HepG2 (cell line): ENCODE measurements around the gene WNT5B. TPM values are rescaled to one million over a fixed set of nuclear protein-coding genes. Genes with fewer than 3 reads are reported as not detected.

Source experiments
- ATF7-NPFF ChIP-seq: sonication (generic); formaldehyde crosslinking; IDR thresholded peaks from 2 replicates; pipeline ENCODE4 v1.8.1; 2023; ENCODE audit warnings: mild to moderate bottlenecking, low read depth, missing genetic modification reagents, moderate library complexity
- BORCS8-MEF2B ChIP-seq: sonication (generic); formaldehyde crosslinking; IDR thresholded peaks from 2 replicates; pipeline ENCODE4 v1.8.0; 2022; ENCODE audit warnings: mild to moderate bottlenecking, missing genetic modification reagents
- HINFP ChIP-seq: sonication (generic); formaldehyde crosslinking; IDR thresholded peaks from 2 replicates; pipeline ENCODE4 v1.4.0; 2020; ENCODE audit warnings: low read depth, mild to moderate bottlenecking, missing genetic modification reagents
- MED13 ChIP-seq: sonication (generic); formaldehyde crosslinking; IDR thresholded peaks from 2 replicates; pipeline ENCODE4 v1.5.0; 2020; ENCODE audit warnings: missing genetic modification reagents
- MED8 ChIP-seq: sonication (generic); formaldehyde crosslinking; IDR thresholded peaks from 2 replicates; pipeline ENCODE4 v1.8.1; 2023; ENCODE audit warnings: mild to moderate bottlenecking, missing genetic modification reagents; ENCODE audit not compliant: insufficient replicate concordance
- NFE2 ChIP-seq: sonication (generic); formaldehyde crosslinking; IDR thresholded peaks from 2 replicates; pipeline ENCODE4 v1.4.0; 2020; ENCODE audit warnings: missing genetic modification reagents
- PITX1 ChIP-seq: sonication (generic); formaldehyde crosslinking; IDR thresholded peaks from 2 replicates; pipeline ENCODE4 v1.5.1; 2020; ENCODE audit warnings: mild to moderate bottlenecking, missing genetic modification reagents
- POLR2G ChIP-seq: fragments of 200-400 bp; formaldehyde crosslinking; IDR thresholded peaks from 2 replicates; pipeline ENCODE4 v1.6.1; 2018; ENCODE audit warnings: mild to moderate bottlenecking, low read depth, low read length, moderate library complexity
- TCF7L2 ChIP-seq: IDR thresholded peaks from 2 replicates; pipeline ENCODE4 v1.6.1; 2011; ENCODE audit warnings: mild to moderate bottlenecking, low read depth, low read length, moderate library complexity
- ZNF10 ChIP-seq: sonication (generic); formaldehyde crosslinking; IDR thresholded peaks from 2 replicates; pipeline ENCODE4 v1.4.0; 2020; ENCODE audit warnings: mild to moderate bottlenecking, low read depth, missing genetic modification reagents, borderline replicate concordance
- ZNF18 ChIP-seq: sonication (generic); formaldehyde crosslinking; IDR thresholded peaks from 2 replicates; pipeline ENCODE4 v1.8.0; 2022; ENCODE audit warnings: mild to moderate bottlenecking, missing genetic modification reagents; ENCODE audit not compliant: insufficient replicate concordance
- ZNF446 ChIP-seq: sonication (generic); formaldehyde crosslinking; IDR thresholded peaks from 2 replicates; pipeline ENCODE4 v1.5.0; 2020; ENCODE audit warnings: mild to moderate bottlenecking, missing genetic modification reagents
- ZNF451 ChIP-seq: sonication (generic); formaldehyde crosslinking; IDR thresholded peaks from 2 replicates; pipeline ENCODE4 v1.5.0; 2020; ENCODE audit warnings: mild to moderate bottlenecking, missing genetic modification reagents
- ZNF530 ChIP-seq: sonication (generic); formaldehyde crosslinking; IDR thresholded peaks from 2 replicates; pipeline ENCODE4 v1.5.0; 2020; ENCODE audit warnings: low read depth, mild to moderate bottlenecking, missing genetic modification reagents
- ZNF569 ChIP-seq: sonication (generic); formaldehyde crosslinking; IDR thresholded peaks from 2 replicates; pipeline ENCODE4 v1.5.0; 2020; ENCODE audit warnings: mild to moderate bottlenecking, missing genetic modification reagents, moderate library complexity, borderline replicate concordance
- ZNF672 ChIP-seq: sonication (generic); formaldehyde crosslinking; IDR thresholded peaks from 2 replicates; pipeline ENCODE4 v1.8.1; 2022; ENCODE audit warnings: missing genetic modification reagents
- ZNF768 ChIP-seq: sonication (generic); formaldehyde crosslinking; IDR thresholded peaks from 2 replicates; pipeline ENCODE4 v1.4.0; 2020; ENCODE audit warnings: missing genetic modification reagents
- ZNF788 ChIP-seq: sonication (generic); formaldehyde crosslinking; IDR thresholded peaks from 2 replicates; pipeline ENCODE4 v1.5.0; 2020; ENCODE audit warnings: mild to moderate bottlenecking, missing genetic modification reagents, borderline replicate concordance
- polyA plus RNA-seq, 8 experiments: library from polyadenylated mRNA; depleted of rRNA in 3 of 8; stranded (reverse) in 7 of 8; unstranded in 1 of 8; fragments of >200 nt; fragmentation: Illumina TruSeq in 4 of 8; extraction: Trizol in 4 of 8; gene quantifications; 2 replicates each; pipeline versions ENCODE4 v1.2.1 to v1.2.3, GENCODE V29; 2011 to 2016; ENCODE audit warnings: low read depth in 4 of 8, missing spikeins in 1 of 8, mixed read lengths in 1 of 8; ENCODE audit not compliant: insufficient read depth in 1 of 8
- total RNA-seq, 5 experiments: library from RNA; depleted of rRNA; stranded (reverse); fragments of >200 nt; fragmentation: Illumina TruSeq; extraction: Trizol; gene quantifications; 2 replicates each; pipeline ENCODE4 v1.2.3, GENCODE V29; 2016; ENCODE audit warnings: low read depth in 1 of 5
- TF ChIP-seq, protein P1 (sequence below): sonication (generic); formaldehyde crosslinking; IDR thresholded peaks from 2 replicates; pipeline ENCODE4 v1.5.0; 2020; ENCODE audit warnings: missing genetic modification reagents
- TF ChIP-seq, protein P2 (sequence below): sonication (generic); formaldehyde crosslinking; IDR thresholded peaks from 2 replicates; pipeline ENCODE4 v1.8.1; 2023; ENCODE audit warnings: missing genetic modification reagents, mild to moderate bottlenecking, borderline replicate concordance
- TF ChIP-seq, protein P3 (sequence below): sonication (generic); formaldehyde crosslinking; IDR thresholded peaks from 2 replicates; pipeline ENCODE4 v1.4.0; 2020; ENCODE audit warnings: mild to moderate bottlenecking, low read depth, missing genetic modification reagents
- TF ChIP-seq, protein P4 (sequence below): sonication (generic); formaldehyde crosslinking; IDR thresholded peaks from 2 replicates; pipeline ENCODE4 v1.5.0; 2020; ENCODE audit warnings: mild to moderate bottlenecking, missing genetic modification reagents

WNT5B gene
- total and polyA plus RNA-seq, 2 of the 13 experiments (the other 11 are each of a cell fraction or from before 2014, with no cell fraction given) = 0.04 TPM; not detected in 1

DNA sequence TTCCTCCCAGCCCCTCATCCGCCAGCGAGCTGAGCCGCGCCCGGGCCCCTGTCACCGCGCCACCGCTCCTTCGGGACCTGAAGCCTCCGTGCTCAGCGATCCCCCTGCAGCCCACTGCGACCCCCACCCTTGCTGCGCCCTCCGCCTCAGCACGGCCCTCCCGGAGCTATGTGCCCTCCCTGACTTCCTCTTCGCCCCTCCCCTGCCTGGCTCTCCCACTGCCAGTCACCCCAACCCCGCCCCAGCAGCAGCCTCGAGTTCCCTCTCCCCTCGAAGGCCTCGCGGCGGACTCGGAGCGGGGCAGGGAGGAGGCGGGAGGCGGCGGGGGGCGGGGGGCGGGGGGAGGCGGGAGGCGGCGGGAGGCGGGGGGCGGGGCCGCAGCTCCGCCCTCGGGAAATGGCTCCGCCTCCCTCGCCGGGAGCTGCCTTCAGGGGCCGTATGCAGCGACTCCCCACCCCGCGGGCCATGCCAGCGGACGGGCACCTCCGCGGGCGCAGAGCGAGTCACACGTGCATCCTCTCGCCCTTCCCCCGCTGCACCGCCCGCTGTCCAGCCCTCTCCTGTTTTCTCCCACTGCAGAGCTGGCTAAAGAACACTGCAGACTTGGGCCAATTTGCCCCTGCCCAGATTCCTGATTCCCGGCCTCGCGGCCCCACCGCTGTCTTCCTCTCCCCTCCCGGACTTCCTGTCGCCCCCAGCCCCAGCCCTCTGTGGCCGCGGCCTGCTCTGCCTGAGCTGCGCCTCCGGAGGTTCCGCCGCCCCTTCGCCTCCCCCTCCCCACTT lies 32.7 kb downstream of the WNT5B start (continued):
- TF ChIP-seq NFE2 (CRISPR knock-in tag) (no peak), BORCS8-MEF2B (no peak), ZNF18 (no peak), ZNF569 (no peak), HINFP (CRISPR knock-in tag) (no peak), ZNF451 (CRISPR knock-in tag) (0 out of 2 replicates have a peak, but pooled peaks have one; percentile 30), ZNF530 (CRISPR knock-in tag) (no peak), ZNF672 (CRISPR knock-in tag) (no peak), POLR2G (peak; percentile 74), ZNF788 (peak; percentile 53; the same call in 1 of the 2 replicates), ZNF768 (CRISPR knock-in tag) (no peak), PITX1 (CRISPR knock-in tag) (no peak), MED8 (no peak), ATF7-NPFF (CRISPR knock-in tag) (peak; percentile 58; the same call in 1 of the 2 replicates), ZNF446 (CRISPR knock-in tag) (peak; percentile 61; the same call in 1 of the 2 replicates), ZNF10 (CRISPR knock-in tag) (no peak), MED13 (CRISPR knock-in tag) (no peak), TCF7L2 (no peak)
- TF ChIP-seq, protein P1, sequence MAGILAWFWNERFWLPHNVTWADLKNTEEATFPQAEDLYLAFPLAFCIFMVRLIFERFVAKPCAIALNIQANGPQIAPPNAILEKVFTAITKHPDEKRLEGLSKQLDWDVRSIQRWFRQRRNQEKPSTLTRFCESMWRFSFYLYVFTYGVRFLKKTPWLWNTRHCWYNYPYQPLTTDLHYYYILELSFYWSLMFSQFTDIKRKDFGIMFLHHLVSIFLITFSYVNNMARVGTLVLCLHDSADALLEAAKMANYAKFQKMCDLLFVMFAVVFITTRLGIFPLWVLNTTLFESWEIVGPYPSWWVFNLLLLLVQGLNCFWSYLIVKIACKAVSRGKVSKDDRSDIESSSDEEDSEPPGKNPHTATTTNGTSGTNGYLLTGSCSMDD (CRISPR knock-in tag) = no peak
- TF ChIP-seq, protein P2, sequence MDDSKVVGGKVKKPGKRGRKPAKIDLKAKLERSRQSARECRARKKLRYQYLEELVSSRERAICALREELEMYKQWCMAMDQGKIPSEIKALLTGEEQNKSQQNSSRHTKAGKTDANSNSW (CRISPR knock-in tag) = no peak
- TF ChIP-seq, protein P3, sequence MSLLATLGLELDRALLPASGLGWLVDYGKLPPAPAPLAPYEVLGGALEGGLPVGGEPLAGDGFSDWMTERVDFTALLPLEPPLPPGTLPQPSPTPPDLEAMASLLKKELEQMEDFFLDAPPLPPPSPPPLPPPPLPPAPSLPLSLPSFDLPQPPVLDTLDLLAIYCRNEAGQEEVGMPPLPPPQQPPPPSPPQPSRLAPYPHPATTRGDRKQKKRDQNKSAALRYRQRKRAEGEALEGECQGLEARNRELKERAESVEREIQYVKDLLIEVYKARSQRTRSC (CRISPR knock-in tag) = no peak
- TF ChIP-seq, protein P4, sequence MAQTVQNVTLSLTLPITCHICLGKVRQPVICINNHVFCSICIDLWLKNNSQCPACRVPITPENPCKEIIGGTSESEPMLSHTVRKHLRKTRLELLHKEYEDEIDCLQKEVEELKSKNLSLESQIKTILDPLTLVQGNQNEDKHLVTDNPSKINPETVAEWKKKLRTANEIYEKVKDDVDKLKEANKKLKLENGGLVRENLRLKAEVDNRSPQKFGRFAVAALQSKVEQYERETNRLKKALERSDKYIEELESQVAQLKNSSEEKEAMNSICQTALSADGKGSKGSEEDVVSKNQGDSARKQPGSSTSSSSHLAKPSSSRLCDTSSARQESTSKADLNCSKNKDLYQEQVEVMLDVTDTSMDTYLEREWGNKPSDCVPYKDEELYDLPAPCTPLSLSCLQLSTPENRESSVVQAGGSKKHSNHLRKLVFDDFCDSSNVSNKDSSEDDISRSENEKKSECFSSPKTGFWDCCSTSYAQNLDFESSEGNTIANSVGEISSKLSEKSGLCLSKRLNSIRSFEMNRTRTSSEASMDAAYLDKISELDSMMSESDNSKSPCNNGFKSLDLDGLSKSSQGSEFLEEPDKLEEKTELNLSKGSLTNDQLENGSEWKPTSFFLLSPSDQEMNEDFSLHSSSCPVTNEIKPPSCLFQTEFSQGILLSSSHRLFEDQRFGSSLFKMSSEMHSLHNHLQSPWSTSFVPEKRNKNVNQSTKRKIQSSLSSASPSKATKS (CRISPR knock-in tag) = no peak
